NCI-H526 (cell line): ENCODE measurements around the gene RUVBL1.

Experiments
- DNase-seq, 2 experiments: peaks; one replicate each; lab custom pipeline; 2025; lab: John Stamatoyannopoulos, UW

The RUVBL1 gene

GRCh38 chr3:128068156-128068620, 55.4 kb downstream of the RUVBL1 start:
- DNase-seq = peak; percentile 51 to 75

GRCh38 chr3:128067489-128067888, 56.1 kb downstream of the RUVBL1 start:
- no peak for DNase-seq

- DNase-seq = no peak
These were observed 56.9 kb downstream of the RUVBL1 start for GRCh38 chr3:128066676-128067075.

GRCh38 chr3:128066114-128066513, 57.5 kb downstream of the RUVBL1 start:
- DNase-seq = no peak

DNA sequence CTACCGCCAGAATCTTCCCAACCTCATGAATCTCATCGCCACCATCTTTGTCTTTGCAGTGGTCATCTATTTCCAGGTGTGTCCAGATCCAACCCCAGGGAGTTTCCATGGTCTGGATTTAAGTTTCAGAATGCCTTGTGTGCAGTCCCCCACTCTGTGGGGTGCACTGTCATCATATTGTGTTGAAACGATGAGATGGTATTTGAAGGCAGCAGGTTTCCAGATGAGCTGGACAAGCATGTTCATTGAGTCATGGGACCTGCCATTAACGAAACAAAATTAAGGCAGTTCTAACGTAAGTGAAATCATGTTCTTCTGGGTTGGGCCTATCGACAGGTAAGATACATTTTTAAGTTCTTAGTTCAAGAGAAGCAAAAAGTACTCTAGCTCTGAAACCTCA, 58.6 kb downstream of the RUVBL1 start:
- DNase-seq = no peak

GRCh38 chr3:128063865-128064264, 59.7 kb downstream of the RUVBL1 start:
- no peak for DNase-seq

GRCh38 chr3:128062033-128062745, 61.4 kb downstream of the RUVBL1 start:
- no peak for DNase-seq

DNA sequence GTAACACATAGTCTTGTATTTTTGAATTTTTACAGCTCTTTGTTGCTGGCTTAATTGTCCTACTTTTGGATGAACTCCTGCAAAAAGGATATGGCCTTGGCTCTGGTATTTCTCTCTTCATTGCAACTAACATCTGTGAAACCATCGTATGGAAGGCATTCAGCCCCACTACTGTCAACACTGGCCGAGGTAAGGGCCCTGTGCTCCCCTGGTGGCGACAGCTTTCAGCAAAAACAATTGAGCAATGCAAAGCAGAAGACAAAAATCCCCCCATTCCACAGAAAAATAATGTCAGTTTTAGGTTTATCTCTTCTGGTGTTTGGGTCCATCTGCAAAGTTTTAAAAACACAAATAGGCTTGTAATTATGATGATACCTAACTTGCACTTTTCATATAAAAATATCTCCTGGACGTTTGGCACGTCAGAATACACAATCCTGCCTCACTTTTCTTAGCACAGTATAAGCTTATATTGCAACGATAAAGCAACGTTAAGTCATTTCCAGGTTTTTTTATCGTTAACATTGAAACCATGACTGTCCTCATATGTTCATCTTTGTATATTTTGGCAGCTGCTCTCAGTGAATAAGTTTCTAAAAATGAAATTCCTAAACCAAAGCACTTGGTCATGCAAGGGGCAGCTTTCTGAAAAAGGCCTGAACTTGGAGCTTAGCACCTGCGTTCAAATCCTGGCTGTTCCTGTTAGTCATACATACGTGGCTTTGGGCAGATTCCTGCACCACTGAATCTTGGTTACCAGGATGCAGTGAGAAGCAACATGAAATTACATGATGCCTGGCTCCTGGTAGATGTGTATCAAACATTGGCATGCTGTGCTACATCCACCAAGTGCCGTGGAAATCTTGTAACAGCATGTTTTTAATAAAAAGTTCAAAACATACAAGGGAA, 62.9 kb downstream of the RUVBL1 start:
- DNase-seq = no peak

GRCh38 chr3:128056258-128056657, 67.4 kb downstream of the RUVBL1 start:
- no peak for DNase-seq

- DNase-seq = no peak
These were observed 69.2 kb downstream of the RUVBL1 start for GRCh38 chr3:128054367-128054766.

GRCh38 chr3:128053614-128054013, 70.0 kb downstream of the RUVBL1 start:
- DNase-seq = no peak

GRCh38 chr3:128052595-128053351, 70.8 kb downstream of the RUVBL1 start:
- DNase-seq = peak; percentile 36 to 46

- DNase-seq = peak; percentile 88 to 99
These were observed 71.6 kb downstream of the RUVBL1 start, which contains the start of gene SEC61A1 for GRCh38 chr3:128051837-128052594. TSS of gene SEC61A1 (plus strand) at chr3:128052437. CDS start at chr3:128052553, 116 bp downstream.

DNA sequence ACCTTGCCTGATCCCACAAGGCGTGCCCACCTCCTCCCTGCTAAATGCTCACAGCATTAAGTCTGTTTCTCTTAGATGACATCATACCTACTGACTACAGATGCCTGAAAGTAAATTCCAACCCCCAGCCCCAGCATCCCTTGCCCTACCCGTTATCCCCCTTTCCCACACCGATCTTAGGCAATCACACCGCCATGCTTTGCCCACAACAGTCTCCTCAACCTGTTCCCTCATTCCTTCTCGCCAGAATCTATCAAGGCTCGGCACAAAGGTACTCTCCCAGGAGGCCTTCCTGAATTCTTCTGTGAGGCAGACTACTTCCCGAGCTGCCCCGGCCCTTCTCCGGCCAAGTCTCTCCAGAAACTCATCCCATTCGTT, 72.2 kb downstream of the RUVBL1 start:
- peak in 1 of 2 experiments; percentile 56 for DNase-seq

DNA sequence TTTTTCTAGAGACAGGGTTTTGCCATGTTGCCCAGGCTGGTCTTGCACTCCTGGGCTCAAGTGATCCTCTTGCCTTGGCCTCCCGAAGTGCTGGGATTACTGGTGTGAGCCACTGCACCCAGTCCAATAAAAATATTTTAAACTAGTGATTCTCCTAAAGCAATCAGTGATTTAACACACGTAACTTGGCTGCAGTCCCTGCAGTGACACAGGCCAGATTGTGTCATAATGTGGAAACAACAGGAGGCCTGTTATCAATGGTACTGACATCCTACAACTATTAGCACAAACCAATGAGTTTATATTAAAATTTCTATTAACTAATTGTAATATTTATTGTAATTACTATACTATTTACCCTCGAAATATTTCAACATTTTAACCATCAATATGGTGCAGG, 73.0 kb downstream of the RUVBL1 start:
- no peak for DNase-seq

DNA sequence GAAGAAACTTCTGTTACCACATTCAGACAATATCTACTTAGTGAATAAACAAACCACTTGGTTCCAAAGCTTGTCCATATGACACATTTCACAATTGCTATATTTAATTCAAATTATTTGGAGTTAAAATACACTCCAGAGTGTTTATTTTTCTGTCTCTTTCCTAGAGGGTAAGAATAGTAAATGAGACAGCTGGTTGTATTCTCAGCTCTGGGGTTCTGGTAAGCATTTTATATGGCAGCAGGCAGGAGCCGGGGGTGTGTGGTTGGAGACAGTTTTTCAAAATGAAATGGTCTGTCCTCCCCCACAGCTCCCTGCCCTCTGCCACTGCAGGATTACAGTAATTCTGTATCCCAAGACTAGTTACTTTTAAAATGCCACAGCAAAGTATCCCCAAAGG, 82.3 kb downstream of the RUVBL1 start:
- no peak for DNase-seq

- no peak for DNase-seq
These were observed 83.0 kb downstream of the RUVBL1 start for GRCh38 chr3:128040660-128041059.

DNA sequence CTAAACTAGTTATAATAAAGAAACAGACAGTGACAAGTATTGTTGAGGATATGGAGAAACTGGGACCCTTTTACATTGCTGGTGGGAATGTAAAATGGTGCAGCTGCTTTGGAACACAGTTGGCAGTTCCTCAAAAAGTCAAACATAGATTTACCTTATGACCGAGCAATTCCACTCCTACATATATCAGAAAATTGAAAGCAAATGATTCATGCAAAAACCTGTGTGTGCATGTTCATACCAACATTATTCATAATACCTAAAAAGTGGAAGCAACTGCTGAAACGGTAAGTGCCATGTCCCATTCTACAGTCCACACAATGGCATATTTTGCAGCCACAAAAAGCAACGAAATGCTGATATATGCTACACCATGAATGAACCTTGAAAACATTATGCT, 83.6 kb downstream of the RUVBL1 start:
- no peak for DNase-seq

- no peak for DNase-seq
These were observed 87.5 kb downstream of the RUVBL1 start for GRCh38 chr3:128036119-128036518.

DNA sequence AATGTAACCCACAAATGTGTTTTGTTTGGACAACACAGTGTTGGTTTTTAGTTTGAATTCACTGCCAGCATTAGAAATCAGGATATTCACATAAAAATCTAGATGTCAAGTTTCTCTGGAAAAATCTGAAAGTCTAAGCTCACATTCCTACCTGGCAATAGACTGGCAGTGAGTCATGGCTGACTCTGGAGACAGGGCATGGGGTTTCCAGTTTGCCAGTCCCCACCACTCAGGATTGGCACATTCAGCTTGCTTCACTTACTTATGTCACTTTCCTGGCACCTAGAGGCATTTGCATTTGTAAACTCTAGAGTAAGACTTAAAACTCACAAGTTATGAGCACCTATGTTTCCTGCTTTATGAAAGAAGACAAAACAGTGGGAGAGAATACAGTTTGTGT, 90.5 kb downstream of the RUVBL1 start:
- no peak for DNase-seq
